Stimulated activated CD4-positive, alpha-beta T cell treated with anti-CD3 and anti-CD28 coated beads, Interleukin-15, amount 100 ng/mL, for 1 hour (primary cell): ENCODE measurements around the gene SLC37A4.
"Not testable (repeated sequence)": the region's sequence is repeated elsewhere in the genome, so short reads cannot be mapped to it uniquely, and the experiment has no call there.

Source experiments
- DNase-seq, 2 donors: peaks; one replicate each; pipeline ENCODE4 v3.0.0-alpha.2; 2020; ENCODE audit warnings: low read depth in 1 of 2, low spot score in 1 of 2

Gene SLC37A4

GRCh38 chr11:119030329-119031047 is at the start of gene SLC37A4:
TSS of gene SLC37A4 (minus strand) at chr11:119030877.
- peak; percentile 98 to 100 for DNase-seq

DNA sequence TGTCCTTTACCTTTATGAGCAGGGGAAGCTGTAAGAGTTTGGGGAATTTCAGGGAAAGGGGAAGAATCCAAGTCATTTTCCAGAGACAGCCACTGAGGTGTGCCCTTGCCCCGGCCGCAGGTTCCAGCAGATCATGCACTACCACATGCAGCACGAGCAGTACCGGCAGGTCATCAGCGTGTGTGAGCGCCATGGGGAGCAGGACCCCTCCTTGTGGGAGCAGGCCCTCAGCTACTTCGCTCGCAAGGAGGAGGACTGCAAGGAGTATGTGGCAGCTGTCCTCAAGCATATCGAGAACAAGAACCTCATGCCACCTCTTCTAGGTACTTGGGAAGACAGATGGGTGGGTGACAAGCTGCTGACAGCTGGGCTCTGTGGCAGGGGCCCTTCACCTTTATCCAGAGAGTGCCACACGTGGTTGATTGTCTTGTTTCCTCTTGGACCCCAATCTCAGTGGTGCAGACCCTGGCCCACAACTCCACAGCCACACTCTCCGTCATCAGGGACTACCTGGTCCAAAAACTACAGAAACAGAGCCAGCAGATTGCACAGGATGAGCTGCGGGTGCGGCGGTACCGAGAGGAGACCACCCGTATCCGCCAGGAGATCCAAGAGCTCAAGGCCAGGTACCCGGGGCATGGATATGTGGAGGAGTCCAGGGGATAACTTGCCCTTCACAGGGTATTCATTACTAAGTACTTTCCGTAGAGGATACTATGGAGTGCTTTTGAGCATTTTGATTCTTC is 48.2 kb upstream of the SLC37A4 start:
- no peak for DNase-seq

GRCh38 chr11:119077839-119078238 is 47.2 kb upstream of the SLC37A4 start:
- DNase-seq = no peak

- DNase-seq = peak; percentile 94 to 96
These were observed 36.9 kb upstream of the SLC37A4 start, which contains the start of gene VPS11 for GRCh38 chr11:119067371-119068222. TSS of gene VPS11 (plus strand) at chr11:119067818. CDS start at chr11:119067824, 6 bp downstream.

- no peak for DNase-seq
These were observed 34.7 kb upstream of the SLC37A4 start for GRCh38 chr11:119065369-119065768.

GRCh38 chr11:119062779-119063178 is 32.1 kb upstream of the SLC37A4 start:
- DNase-seq = no peak

DNA sequence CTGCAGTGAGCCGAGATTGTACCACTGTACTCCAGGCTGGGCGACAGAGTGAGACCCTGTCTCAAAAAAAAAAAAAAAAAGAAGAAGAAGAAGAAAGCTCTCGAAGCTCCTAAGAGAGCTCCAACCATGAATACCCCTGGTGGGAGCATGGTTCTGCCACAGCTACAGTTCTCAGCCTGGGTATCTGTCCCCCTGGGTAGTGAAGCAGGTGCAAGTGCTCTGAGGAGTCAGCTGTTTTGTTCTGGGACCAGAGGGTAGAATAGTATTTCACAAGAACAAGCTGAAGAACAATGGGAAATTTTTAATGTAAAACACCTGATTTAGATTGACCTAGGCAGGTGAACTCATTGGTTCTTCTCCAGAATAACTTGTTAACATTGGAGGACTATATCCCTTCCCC is 30.6 kb upstream of the SLC37A4 start:
- DNase-seq = no peak

DNA sequence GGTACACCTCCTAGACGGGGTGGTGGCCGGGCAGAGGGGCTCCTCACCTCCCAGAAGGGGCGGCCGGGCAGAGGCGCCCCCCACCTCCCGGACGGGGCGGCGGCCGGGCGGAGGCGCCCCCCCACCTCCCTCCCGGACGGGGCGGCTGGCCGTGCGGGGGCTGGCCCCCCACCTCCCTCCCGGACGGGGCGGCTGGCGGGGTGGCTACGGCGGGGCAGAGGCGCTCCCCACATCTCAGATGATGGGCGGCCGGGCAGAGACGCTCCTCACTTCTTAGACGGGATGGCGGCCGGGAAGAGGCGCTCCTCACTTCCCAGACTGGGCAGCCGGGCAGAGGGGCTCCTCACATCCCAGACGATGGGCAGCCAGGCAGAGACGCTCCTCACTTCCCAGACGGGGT is 28.5 kb upstream of the SLC37A4 start:
- DNase-seq = not testable (repeated sequence)

DNA sequence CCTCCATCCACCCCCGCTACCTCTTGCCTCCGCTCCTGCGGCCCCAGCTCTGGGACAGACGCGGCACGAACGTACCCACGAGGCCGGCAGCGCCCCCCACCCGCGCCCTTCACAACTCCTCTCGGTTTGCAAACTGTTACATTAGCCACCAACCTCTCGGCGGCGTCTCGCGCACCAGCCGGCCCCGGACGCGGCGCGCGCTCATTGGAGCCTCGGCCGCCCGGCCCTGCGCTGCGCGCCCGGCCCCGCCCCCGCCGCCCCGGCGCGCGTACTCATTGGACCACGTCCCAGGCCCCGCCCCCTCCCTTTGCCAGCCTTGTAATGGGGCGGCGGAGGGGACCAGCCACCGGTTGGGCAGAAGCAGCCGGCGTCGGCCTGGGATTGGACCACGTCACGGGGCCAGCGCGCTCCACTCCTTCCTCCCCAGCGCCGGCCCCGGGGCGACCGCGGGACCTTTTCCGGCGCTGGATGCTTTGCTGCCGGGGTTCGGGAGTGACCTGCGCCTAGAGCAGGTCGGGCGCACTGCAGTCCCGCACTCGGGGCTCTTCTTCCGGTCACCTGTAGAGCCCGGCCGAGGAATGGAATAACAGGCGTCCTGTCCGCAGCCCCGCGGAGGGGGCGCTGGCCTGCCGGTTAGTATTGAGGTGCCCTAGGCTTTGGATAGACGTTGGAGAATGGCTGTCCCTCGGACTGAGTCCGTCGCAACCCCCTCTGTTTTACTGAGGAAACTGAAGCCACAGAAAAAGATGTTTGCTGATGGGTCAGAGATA is 26.5 kb upstream of the SLC37A4 start, which contains the start of gene HYOU1:
TSS of gene HYOU1 (minus strand) at position 206 of the 770 bp plus-strand sequence. CDS start 1,045 bp downstream, outside the sequence.
- peak; percentile 98 to 99 for DNase-seq

DNA sequence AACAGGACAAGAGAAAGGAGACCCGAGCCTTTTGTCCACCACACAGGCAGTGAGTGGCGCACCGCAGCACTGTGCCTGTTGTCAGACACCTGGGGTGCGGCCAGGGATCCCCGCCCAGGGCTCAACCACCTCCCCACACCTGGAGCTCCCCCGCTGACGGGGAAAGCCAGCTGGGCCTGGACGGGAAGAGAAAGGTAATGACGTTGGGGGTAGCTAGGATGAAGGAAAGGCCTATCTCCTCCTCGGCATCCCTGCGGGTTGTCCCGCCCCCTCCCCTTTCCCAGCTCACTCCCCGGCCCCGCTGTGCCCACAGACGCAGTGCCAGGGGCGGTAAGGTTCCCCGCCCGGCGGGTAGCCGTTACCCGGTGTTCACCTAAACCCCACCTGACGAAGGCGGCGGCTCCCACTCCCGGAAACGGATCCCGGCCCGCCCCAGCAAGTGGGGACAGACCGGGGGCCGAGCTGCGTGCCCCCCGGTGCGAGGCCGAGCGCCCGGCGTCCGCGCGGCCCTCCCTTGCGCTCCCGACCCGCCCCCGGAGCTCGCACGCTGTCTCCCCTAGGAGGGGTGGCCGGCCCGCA is 25.8 kb upstream of the SLC37A4 start:
- DNase-seq = peak in 1 of 2 donors; percentile 25

DNA sequence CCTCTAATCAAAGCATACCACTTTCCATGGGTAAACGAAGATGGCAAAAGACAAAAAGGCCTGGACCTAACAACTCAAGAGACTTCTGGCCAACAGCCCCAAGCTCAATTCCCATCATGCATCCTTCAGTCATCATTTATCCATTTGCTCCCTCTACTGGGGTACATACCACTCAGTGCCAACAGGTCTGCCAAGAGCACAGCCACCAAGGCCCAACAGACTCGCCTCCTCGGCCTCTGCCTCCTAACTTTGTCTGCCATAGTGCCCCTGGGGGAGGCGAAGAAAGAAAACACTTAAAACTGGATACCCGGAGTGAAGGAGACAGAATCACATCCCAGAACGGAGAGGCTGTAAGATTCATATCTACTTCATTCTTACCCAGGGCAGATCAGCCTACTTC is 25.2 kb upstream of the SLC37A4 start:
- no peak for DNase-seq

DNA sequence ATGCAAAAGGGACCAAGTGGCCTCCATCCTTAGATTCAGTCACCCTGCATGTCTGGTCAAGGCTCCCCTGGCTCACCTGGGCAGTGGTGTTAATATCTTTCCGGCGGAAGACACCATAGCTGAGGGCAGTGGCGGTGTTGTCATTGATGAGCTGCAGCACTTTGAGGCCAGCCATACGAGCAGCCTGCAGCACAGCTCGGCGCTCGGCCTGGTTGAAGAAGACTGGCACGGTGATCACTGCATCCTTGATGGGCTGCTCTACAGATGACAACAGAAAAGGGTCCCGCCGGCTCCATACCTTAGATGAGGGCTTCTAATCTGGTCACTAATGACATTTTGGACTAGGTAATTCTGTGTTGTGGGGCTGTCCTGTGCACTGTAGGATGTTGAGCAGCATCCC is 23.7 kb upstream of the SLC37A4 start:
- DNase-seq = no peak

DNA sequence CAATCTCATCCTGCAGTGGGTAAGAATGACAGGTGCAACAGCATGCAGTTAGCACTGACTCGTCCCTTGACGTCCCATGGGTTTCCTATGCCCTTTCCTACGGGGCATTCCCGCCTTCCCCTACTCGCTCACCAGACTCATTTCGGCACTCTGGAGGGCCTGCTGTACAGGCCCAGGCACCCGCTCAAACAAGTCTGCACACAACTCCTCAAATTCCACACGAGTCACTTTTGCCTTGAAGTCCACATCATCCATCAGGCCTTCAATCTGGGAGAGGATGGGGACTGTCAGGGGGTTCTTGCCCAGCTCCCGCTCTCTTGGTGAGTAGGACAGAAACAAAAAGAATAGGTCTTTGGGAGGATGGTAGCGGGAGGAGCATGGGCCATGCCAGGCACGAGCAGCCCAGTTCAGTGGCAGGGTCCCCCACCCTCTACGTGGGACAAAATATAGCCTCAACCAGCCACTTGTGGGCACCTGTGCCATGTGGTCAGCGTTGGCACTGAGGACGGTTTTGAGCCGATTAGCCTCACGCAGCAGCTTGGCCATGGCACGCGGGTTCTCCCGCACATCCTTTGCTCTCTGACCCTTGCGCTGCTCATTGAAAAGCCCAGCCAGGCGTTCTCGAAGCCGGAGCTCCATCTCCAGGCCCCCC is 21.6 kb upstream of the SLC37A4 start:
- DNase-seq = no peak

- no peak for DNase-seq
These were observed 20.9 kb upstream of the SLC37A4 start for GRCh38 chr11:119051440-119052162.

- no peak for DNase-seq
These were observed 18.4 kb upstream of the SLC37A4 start for GRCh38 chr11:119049081-119049480.

GRCh38 chr11:119048644-119049043 is 18.0 kb upstream of the SLC37A4 start:
- no peak for DNase-seq

GRCh38 chr11:119047205-119047604 is 16.5 kb upstream of the SLC37A4 start:
- DNase-seq = no peak

GRCh38 chr11:119046489-119046888 is 15.8 kb upstream of the SLC37A4 start:
- no peak for DNase-seq

- DNase-seq = no peak
These were observed 14.0 kb upstream of the SLC37A4 start for GRCh38 chr11:119044708-119045107.
